Peyer's patch (tissue), 4 donors: Measurements from ENCODE around the gene QPCTL.

Experiments
- CTCF ChIP-seq, 6 experiments: fragments of 450-650 bp in 4 of 6; fragments of 200-600 bp in 2 of 6; sonication (generic) in 1 of 6; IDR thresholded peaks; one replicate each; pipeline ENCODE4 v1.5.1; 2017 to 2019; ENCODE audit warnings: antibody characterized with exemption in 6 of 6, mild to moderate bottlenecking in 3 of 6, moderate library complexity in 1 of 6
- POLR2A ChIP-seq, 2 donors: fragments of 450-650 bp; IDR thresholded peaks; one replicate each; pipeline ENCODE4 v1.5.1; 2017; ENCODE audit warnings: antibody characterized with exemption in 2 of 2, mild to moderate bottlenecking in 2 of 2, moderate library complexity in 2 of 2

GRCh38 chr19:45643024-45643926, 49.2 kb upstream of the QPCTL start:
- TF ChIP-seq CTCF (IDR thresholded peaks at IDR 0.05) (peak; percentile 96 to 98 (median 97)), POLR2A (IDR thresholded peaks at IDR 0.05) (peak in 1 of 2 donors; percentile 6)
